Activated T-cell treated with anti-CD3 and anti-CD28 coated beads for 1 hour (primary cell): Measurements from ENCODE around the gene CLDN5.

Experiments used
- DNase-seq: peaks from one replicate; pipeline ENCODE4 v3.0.0-alpha.2; 2020; ENCODE audit warnings: low read depth

CLDN5 gene

GRCh38 chr22:19522190-19522880, 1.9 kb downstream of the CLDN5 start:
- no peak for DNase-seq

DNA sequence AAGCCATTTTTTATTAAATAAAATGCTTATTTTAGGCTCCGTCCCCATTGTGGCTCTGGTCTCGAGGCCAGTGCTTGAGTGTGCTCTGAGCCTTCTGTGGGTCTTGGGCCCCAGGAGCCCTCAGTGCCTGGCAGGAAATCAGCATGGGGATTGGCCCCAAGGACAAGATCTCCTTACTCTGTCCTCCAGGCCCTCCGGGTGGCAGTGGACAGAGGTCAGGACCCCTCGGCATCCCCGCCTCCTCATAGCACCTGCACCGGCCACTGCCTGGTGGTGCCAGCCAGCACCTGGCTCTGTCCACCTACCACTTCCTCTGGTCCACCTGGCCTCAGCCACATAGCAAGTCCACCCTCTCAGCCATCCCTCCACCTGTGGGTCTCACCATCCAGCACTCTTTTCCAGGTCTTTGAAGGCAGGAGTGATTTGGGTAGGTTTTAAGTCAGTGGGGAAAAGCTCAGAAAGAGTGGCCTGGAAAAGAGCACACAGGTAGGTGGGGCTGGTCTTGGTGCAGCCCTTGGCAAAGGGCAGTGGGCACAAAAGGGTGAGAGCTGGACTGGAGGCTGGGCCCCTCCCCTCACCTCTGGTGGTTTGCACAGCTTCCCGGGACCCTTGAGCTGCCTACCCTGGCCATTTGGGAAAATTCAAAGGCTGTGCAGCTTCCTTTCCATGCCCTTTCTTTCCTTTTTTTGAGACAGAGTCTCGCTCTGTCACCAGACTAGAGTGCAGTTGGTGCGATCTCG, 3.5 kb downstream of the CLDN5 start:
- no peak for DNase-seq

GRCh38 chr22:19520007-19520406, 4.2 kb downstream of the CLDN5 start:
- DNase-seq, result no peak

DNA sequence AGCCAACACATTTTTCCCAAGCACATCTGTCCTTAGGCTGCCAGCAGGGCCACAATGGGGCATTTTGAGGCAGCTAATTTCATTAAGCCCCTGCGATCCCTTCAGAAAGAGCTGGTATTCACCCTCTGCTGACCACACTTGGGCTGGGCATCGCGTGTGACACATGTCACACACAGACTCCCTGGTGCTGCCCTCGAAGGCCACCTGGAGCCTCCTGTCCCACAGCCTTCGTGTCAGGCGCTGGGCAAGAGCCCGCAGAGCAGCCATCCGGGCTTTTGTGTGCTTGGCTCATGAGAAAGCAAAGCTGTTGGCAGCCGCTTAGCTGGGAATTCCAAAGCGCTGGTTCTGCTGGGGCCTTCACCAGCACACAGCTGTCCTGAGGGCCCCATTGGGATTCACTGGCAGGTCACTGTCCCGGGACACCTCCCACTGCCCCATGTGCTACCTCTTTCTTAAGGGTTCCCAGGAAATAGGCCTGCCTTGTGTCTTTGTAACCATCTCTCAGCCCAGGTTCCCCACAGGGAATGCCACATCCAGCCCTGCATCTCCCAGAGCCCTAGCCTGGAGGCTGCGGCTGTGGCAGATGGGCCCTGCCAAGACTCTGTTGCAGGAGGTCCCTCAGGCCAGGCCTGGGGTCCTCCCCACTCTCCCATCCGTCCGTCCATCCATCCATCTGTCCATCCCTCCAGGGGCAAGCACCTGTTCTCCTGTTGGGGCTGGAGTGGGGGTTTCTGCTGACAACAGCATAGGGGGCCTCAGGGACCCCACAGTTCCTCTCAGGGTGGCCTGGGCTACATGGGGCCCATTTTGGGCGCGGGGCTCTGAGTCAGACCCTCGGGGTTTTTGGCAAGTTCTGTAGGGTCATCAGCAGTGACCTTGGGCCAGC, 4.9 kb downstream of the CLDN5 start:
- DNase-seq, result no peak

DNA sequence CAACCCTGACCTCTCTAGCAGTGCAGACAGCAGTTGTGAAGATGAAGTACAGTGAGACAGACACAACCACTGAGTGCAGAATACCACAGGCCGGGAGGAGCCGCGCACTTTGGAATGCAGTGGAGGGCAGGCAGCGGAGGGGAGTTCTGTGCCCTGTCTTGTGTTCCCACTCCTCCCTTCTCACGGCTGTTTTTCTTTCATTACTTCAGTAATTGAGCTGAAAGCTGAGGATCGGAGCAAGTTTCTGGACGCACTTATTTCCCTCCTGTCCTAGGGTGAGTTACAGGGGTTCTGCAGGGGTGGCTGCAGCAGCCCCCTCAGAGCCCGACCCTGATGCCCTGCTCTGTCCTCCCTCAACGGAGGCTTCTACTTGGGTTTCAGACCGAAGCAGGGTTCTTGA, 5.6 kb downstream of the CLDN5 start:
- no peak for DNase-seq

GRCh38 chr22:19517919-19518611, 6.1 kb downstream of the CLDN5 start:
- DNase-seq, result no peak

DNA sequence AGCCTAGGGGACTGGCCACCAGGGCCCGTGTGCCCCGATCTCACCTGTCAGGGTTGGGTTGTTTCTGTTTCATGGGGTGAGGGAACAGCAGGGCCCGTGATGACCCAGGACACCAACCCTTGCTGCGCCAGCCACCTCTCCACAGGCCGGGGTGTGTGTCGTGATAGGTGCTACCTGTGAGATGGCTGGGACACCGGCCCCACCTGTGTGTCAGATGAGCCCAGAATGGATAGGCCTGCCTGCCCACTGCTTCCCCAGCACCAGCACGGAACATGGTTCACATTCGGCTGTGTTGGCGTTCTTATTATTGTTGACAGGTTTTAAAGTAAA, 7.1 kb downstream of the CLDN5 start:
- no peak for DNase-seq

GRCh38 chr22:19516378-19517170, 7.6 kb downstream of the CLDN5 start:
- DNase-seq, result no peak

- DNase-seq, result no peak
These were observed 8.4 kb downstream of the CLDN5 start for GRCh38 chr22:19515654-19516377.

- DNase-seq, result no peak
These were observed 9.2 kb downstream of the CLDN5 start for GRCh38 chr22:19514831-19515565.

DNA sequence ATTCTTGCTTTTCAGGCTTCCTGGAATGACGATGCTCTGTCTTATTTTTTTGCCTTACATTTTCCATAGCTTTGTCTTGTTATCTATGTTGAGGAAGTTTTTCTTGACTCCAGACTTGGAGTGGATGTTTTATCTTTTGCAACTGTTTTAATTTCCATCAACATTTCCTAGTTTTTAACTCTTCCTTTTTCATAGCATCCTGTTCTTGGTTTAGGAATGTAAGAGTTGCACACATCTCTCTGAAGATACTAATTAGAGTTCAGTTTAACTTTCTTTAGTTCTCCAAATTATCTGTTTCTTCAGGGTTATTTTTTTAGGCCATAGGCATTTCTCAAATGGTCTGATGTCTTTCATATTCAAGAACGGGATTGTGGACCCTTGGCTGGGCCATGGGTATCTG, 10.4 kb downstream of the CLDN5 start:
- DNase-seq, result no peak

GRCh38 chr22:19510919-19511341, 13.3 kb downstream of the CLDN5 start:
- DNase-seq, result no peak

GRCh38 chr22:19509923-19510322, 14.3 kb downstream of the CLDN5 start:
- no peak for DNase-seq

- no peak for DNase-seq
These were observed 15.0 kb downstream of the CLDN5 start for GRCh38 chr22:19509191-19509590.

DNA sequence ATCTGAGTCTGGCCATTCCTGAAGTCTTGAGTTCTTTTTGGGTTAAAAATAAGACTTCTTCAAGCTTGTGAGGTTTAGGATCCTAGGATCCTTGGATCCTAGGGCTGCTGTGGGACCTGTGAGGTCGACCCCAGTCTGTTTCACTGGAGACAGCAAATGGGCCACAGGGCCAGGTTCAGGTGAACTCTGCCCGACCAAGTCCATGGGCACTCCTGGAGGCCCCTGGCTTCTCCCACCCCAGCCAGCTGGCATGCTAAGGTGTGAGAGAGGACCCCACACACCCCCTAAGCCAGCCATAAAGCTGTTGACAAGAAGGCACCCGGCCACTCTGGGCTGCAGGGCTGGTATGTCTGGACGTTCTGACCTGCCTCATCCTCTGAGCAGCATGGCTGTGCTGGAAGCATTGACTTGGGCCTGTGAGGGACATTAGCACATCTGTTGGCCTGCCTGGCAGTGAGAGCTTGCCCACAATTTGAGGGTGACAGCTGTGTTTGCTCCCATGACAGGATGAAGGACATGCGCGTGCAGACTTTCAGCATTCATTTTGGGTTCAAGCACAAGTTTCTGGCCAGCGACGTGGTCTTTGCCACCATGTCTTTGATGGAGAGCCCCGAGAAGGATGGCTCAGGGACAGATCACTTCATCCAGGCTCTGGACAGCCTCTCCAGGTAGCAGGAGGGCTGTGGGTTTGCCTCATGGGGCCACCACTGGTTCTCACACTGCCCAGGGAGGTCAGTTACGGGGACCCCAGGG, 16.0 kb downstream of the CLDN5 start:
- no peak for DNase-seq

GRCh38 chr22:19507534-19507861, 16.7 kb downstream of the CLDN5 start:
- DNase-seq, result no peak

DNA sequence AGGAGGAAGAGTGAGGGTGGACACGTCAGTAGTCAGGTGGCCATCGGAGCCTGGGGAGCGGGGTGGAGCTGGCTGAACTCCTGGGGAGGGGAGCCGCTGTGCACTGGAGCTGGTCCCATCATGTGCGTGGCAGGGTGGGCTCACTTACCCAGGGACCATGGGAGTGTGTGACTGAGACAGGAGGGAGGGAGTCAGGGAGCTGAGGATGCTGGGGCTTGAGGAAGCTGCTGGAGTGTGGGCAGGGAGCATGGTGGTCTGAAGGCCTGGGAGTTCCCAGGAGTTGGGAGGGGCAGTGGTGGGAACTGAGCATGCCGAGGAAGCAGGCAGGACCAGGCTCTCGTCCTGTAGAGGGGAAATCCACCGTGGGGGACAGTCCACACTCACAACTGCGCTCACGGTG, 18.0 kb downstream of the CLDN5 start:
- DNase-seq, result no peak

DNA sequence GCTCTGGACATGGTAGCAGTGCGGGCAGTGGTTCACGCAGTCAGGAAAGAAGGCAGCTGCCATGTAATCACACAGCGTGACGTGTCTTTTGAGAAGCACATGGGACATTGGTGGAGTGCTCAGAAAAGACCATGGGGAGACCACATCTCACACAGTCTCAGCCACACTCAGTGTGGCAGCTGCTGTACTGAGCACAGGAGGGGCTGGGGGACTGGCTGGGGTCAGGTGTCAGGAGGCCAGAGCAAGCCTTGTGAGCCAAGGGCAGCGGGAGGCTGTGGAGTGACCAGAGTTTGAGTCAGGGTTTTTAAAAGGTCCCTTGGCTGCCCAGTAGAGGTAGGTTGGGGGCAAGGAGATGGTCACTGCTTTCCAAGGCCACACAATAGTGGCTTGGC, 18.5 kb downstream of the CLDN5 start:
- DNase-seq, result no peak

GRCh38 chr22:19504900-19505734, 19.1 kb downstream of the CLDN5 start:
- no peak for DNase-seq
